ENCODE measurements around the gene ZNF784. TPM values are rescaled to one million over a fixed set of nuclear protein-coding genes. Genes with fewer than 3 reads are reported as not detected.
A peak's percentile ranks its signal among the peaks of the same experiment; 100 is the strongest.

Gene ZNF784
- polyA plus RNA-seq, 2 of the 4 experiments (the other 2 are of a cell fraction): 3.5 to 6.6 TPM

GRCh38 chr19:55598719-55599467 is 25.5 kb downstream of the ZNF784 start:
- Histone ChIP-seq H3K4me2 (peak overlapping the region; percentile 43), H3K9me3 (no peaks in the 10 kb centered on the region), H3K4me1 (peaks cover 15% of the 10 kb centered on the region), H3K4me3 (peak overlapping the region; percentile 69), H3K27ac (peak overlapping the region; percentile 95 to 96)
- 7% methylated on average over 19 of the region's 26 CpGs for WGBS (ENCODE audit: missing lambda C conversion rate)
- ATAC-seq (peak; percentile 55 to 78), DNase-seq (ENCODE audit: low read depth in 1 of 2, low spot score in 1 of 2) (peak; percentile 91 to 99), FAIRE-seq (no peak)
- TF ChIP-seq RNF2 (IDR thresholded peaks at IDR 0.05; ENCODE audit: borderline replicate concordance, low read depth): no peak
- peak; percentile 41; the same call in 1 of the 3 replicates for TF ChIP-seq SMC3 (IDR thresholded peaks at IDR 0.05)
- no peak for TF ChIP-seq CHD4 (IDR thresholded peaks at IDR 0.05; ENCODE audit: borderline replicate concordance)
- TF ChIP-seq, protein P1, sequence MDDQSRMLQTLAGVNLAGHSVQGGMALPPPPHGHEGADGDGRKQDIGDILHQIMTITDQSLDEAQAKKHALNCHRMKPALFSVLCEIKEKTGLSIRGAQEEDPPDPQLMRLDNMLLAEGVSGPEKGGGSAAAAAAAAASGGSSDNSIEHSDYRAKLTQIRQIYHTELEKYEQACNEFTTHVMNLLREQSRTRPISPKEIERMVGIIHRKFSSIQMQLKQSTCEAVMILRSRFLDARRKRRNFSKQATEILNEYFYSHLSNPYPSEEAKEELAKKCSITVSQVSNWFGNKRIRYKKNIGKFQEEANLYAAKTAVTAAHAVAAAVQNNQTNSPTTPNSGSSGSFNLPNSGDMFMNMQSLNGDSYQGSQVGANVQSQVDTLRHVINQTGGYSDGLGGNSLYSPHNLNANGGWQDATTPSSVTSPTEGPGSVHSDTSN (IDR thresholded peaks at IDR 0.05): 0 out of 2 replicates have a peak, but pooled peaks have one; percentile 34
- TF ChIP-seq CEBPB (IDR thresholded peaks at IDR 0.05): no peak; a peak in 1 of 4 replicates
- TF ChIP-seq HDAC2 (IDR thresholded peaks at IDR 0.05): no peak
- TF ChIP-seq, protein P2, sequence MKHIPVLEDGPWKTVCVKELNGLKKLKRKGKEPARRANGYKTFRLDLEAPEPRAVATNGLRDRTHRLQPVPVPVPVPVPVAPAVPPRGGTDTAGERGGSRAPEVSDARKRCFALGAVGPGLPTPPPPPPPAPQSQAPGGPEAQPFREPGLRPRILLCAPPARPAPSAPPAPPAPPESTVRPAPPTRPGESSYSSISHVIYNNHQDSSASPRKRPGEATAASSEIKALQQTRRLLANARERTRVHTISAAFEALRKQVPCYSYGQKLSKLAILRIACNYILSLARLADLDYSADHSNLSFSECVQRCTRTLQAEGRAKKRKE (CRISPR knock-in tag; IDR thresholded peaks at IDR 0.05; ENCODE audit: low read depth): 0 out of 2 replicates have a peak, but pooled peaks have one; percentile 21
- peak; percentile 82; the same call in 1 of the 2 replicates for TF ChIP-seq PHF8 (IDR thresholded peaks at IDR 0.05; ENCODE audit: borderline replicate concordance, low read depth)
- 0 out of 2 replicates have a peak, but pooled peaks have one; percentile 39 for TF ChIP-seq TP53 (CRISPR knock-in tag; IDR thresholded peaks at IDR 0.05)
- peak in 1 of 2 experiments; percentile 90; a peak in 2 of 5 replicates for TF ChIP-seq JUN (IDR thresholded peaks at IDR 0.05)
- TF ChIP-seq BHLHE40 (IDR thresholded peaks at IDR 0.05; ENCODE audit: low read depth, low read length): no peak
- 0 out of 2 replicates have a peak, but pooled peaks have one; percentile 7 for TF ChIP-seq HOXA7 (CRISPR knock-in tag; IDR thresholded peaks at IDR 0.05)
- TF ChIP-seq FOSB (CRISPR knock-in tag; IDR thresholded peaks at IDR 0.05): no peak
- TF ChIP-seq FOSL2 (IDR thresholded peaks at IDR 0.05): no peak
- TF ChIP-seq FOSL2 (CRISPR knock-in tag; IDR thresholded peaks at IDR 0.05): peak; percentile 10; the same call in 1 of the 2 replicates
- no peak for TF ChIP-seq CBX8 (IDR thresholded peaks at IDR 0.05)
- TF ChIP-seq MAZ (IDR thresholded peaks at IDR 0.05; ENCODE audit: borderline replicate concordance, low read depth, low read length): 0 out of 2 replicates have a peak, but pooled peaks have one; percentile 69
- no peak for TF ChIP-seq CHD2 (IDR thresholded peaks at IDR 0.05; ENCODE audit: low read length, partially characterized antibody)
- no peak for TF ChIP-seq ELK1 (IDR thresholded peaks at IDR 0.05; ENCODE audit: low read depth, low read length)
- no peak for TF ChIP-seq ZSCAN20 (CRISPR knock-in tag; IDR thresholded peaks at IDR 0.05)
- peak; percentile 74 for TF ChIP-seq KDM5A (IDR thresholded peaks at IDR 0.05)
- peak; percentile 8; the same call in 1 of the 2 replicates for TF ChIP-seq MAX (IDR thresholded peaks at IDR 0.05)
- TF ChIP-seq HMGXB4 (CRISPR knock-in tag; IDR thresholded peaks at IDR 0.05; ENCODE audit: borderline replicate concordance): no peak
- no peak for TF ChIP-seq ZFP36 (IDR thresholded peaks at IDR 0.05; ENCODE audit: borderline replicate concordance, partially characterized antibody)
- no peak for TF ChIP-seq NR3C1 (IDR thresholded peaks at IDR 0.05)
- TF ChIP-seq, protein P3, sequence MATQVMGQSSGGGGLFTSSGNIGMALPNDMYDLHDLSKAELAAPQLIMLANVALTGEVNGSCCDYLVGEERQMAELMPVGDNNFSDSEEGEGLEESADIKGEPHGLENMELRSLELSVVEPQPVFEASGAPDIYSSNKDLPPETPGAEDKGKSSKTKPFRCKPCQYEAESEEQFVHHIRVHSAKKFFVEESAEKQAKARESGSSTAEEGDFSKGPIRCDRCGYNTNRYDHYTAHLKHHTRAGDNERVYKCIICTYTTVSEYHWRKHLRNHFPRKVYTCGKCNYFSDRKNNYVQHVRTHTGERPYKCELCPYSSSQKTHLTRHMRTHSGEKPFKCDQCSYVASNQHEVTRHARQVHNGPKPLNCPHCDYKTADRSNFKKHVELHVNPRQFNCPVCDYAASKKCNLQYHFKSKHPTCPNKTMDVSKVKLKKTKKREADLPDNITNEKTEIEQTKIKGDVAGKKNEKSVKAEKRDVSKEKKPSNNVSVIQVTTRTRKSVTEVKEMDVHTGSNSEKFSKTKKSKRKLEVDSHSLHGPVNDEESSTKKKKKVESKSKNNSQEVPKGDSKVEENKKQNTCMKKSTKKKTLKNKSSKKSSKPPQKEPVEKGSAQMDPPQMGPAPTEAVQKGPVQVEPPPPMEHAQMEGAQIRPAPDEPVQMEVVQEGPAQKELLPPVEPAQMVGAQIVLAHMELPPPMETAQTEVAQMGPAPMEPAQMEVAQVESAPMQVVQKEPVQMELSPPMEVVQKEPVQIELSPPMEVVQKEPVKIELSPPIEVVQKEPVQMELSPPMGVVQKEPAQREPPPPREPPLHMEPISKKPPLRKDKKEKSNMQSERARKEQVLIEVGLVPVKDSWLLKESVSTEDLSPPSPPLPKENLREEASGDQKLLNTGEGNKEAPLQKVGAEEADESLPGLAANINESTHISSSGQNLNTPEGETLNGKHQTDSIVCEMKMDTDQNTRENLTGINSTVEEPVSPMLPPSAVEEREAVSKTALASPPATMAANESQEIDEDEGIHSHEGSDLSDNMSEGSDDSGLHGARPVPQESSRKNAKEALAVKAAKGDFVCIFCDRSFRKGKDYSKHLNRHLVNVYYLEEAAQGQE (IDR thresholded peaks at IDR 0.05): no peak
- peak; percentile 75 for TF ChIP-seq HOXB5 (CRISPR knock-in tag; IDR thresholded peaks at IDR 0.05)
- TF ChIP-seq RAD21 (conservative IDR thresholded peaks at IDR 0.05 in 1 of 2, IDR thresholded peaks at IDR 0.05 in 1 of 2): peak; percentile 1 to 41; a peak in 2 of 5 replicates
- POLR2A ChIA-PET: interaction anchor here (0.5 to 2.7 kb wide), 34 partner anchors 9 to 457 kb away, joined by 3 to 44 read pairs (median 5); partner anchors contain the start of genes HSPBP1, ISOC2, KMT5C and NAT14
- CTCF ChIA-PET: interaction anchor here (0.6 to 16.7 kb wide), 14 partner anchors 8 to 466 kb away, joined by 3 to 348 read pairs (median 3); partner anchors contain the start of gene ZNF784

Data from A549 (cell line).